Spleen (tissue), 11 donors: Measurements from ENCODE around the gene WDR33. TPM values are rescaled to one million over a fixed set of nuclear protein-coding genes. Genes with fewer than 3 reads are reported as not detected.

Experiments
- DNase-seq: peaks from one replicate; pipeline ENCODE4 v3.0.0-alpha.2; 2020
- H3K27ac ChIP-seq, 8 donors: fragments of 200-600 bp; sonication (generic) in 7 of 8; 1 replicate in 4 of 8; 2 replicates in 4 of 8; pipeline versions ENCODE4 v1.5.0 to v1.8.0; 2016 to 2021; ENCODE audit warnings: inconsistent platforms in 4 of 8, mild to moderate bottlenecking in 4 of 8, moderate library complexity in 1 of 8
- H3K27me3 ChIP-seq, 7 donors: fragments of 200-600 bp; sonication (generic) in 6 of 7; replicated peaks in 1 of 7; 1 replicate in 4 of 7; 2 replicates in 3 of 7; pipeline versions ENCODE4 v1.5.0 to v1.8.0; 2016 to 2021; ENCODE audit warnings: inconsistent platforms in 3 of 7, mild to moderate bottlenecking in 1 of 7
- H3K36me3 ChIP-seq, 6 donors: fragments of 200-600 bp; sonication (generic) in 5 of 6; 1 replicate in 4 of 6; 2 replicates in 2 of 6; pipeline versions ENCODE4 v1.5.0 to v1.8.0; 2016 to 2021; ENCODE audit warnings: inconsistent platforms in 2 of 6
- H3K4me1 ChIP-seq, 6 donors: fragments of 200-600 bp; sonication (generic) in 5 of 6; 1 replicate in 3 of 6; 2 replicates in 3 of 6; pipeline versions ENCODE4 v1.5.0 to v1.8.0; 2016 to 2021; ENCODE audit warnings: inconsistent platforms in 3 of 6
- H3K4me3 ChIP-seq, 8 donors: fragments of 200-600 bp; sonication (generic) in 7 of 8; 1 replicate in 4 of 8; 2 replicates in 4 of 8; pipeline versions ENCODE4 v1.5.0 to v1.8.0; 2016 to 2021; ENCODE audit warnings: inconsistent platforms in 4 of 8, mild to moderate bottlenecking in 4 of 8, moderate library complexity in 2 of 8
- H3K9me3 ChIP-seq, 8 donors: fragments of 200-600 bp; sonication (generic) in 7 of 8; 1 replicate in 4 of 8; 2 replicates in 4 of 8; pipeline versions ENCODE4 v1.5.0 to v1.8.0; 2016 to 2021; ENCODE audit warnings: inconsistent platforms in 4 of 8
- POLR2A ChIP-seq, 3 donors: fragments of 450-650 bp; IDR thresholded peaks; one replicate each; pipeline ENCODE4 v1.5.1; 2017; ENCODE audit warnings: antibody characterized with exemption in 3 of 3, mild to moderate bottlenecking in 1 of 3
- POLR2AphosphoS5 ChIP-seq, 3 donors: sonication (generic); formaldehyde crosslinking; IDR thresholded peaks; one replicate each; pipeline ENCODE4 v1.5.1; 2017; ENCODE audit warnings: antibody characterized with exemption in 3 of 3
- WGBS, 5 donors: extraction: QIAGEN DNeasy Blood & Tissue Kit in 3 of 5; methylation state at CpG; one replicate each; pipeline versions ENCODE4 v1.1.5 to v1.1.7; 2013 to 2018; 5-methylcytosine and 5-hydroxymethylcytosine counted together
- intact Hi-C: fragments of 100-400 bp; cut with DNase I; formaldehyde crosslinking; loops from one replicate; pipeline ENCODE4 v1.15.0; 2023; ENCODE audit warnings: low total_unique reads
- polyA plus RNA-seq, 3 donors: library from polyadenylated mRNA; stranded (reverse); fragments of 200-250 nt; gene quantifications; one replicate each; pipeline ENCODE4 v1.2.1, GENCODE V29; 2013
- total RNA-seq, 7 donors: library from RNA; depleted of rRNA in 3 of 7; stranded (reverse); fragments of >200 nt in 3 of 7; fragmentation: NEBNext Ultra II Directional in 4 of 7; extraction: Animal tissue kit (Norgen Biotek cat#: 25700) in 4 of 7; gene quantifications; one replicate each; pipeline versions ENCODE4 v1.1.0 to v1.2.1, GENCODE V29; 2016 to 2021
- TF ChIP-seq, protein P1 (sequence below), 11 experiments: fragments of 200-600 bp in 7 of 11; fragments of 450-650 bp in 4 of 11; sonication (generic) in 4 of 11; IDR thresholded peaks in 8 of 11; conservative IDR thresholded peaks in 3 of 11; 1 replicate in 7 of 11; 2 replicates in 4 of 11; pipeline versions ENCODE4 v1.4.0 to v1.8.0; 2016 to 2021; ENCODE audit warnings: antibody characterized with exemption in 11 of 11, inconsistent platforms in 4 of 11, mild to moderate bottlenecking in 1 of 11
- donor health status: healthy with polysubstance abuse.
- donor health status: DM: no; HTN: no; CAD: no; lungs with moderate emphysema.
- donor health status: DM: no; HTN: no; CAD: no.
- donor health status: Bipolar disorder and iron deficiency.
- donor health status: healthy.
- donor health status: DM: no; HTN: no; CAD: no.
- donor health status: DM: yes; HTN: yes; CAD: no.

The WDR33 gene
- total and polyA plus RNA-seq, 10 donors = 15.4 to 85.3 (median 63.1) TPM

DNA sequence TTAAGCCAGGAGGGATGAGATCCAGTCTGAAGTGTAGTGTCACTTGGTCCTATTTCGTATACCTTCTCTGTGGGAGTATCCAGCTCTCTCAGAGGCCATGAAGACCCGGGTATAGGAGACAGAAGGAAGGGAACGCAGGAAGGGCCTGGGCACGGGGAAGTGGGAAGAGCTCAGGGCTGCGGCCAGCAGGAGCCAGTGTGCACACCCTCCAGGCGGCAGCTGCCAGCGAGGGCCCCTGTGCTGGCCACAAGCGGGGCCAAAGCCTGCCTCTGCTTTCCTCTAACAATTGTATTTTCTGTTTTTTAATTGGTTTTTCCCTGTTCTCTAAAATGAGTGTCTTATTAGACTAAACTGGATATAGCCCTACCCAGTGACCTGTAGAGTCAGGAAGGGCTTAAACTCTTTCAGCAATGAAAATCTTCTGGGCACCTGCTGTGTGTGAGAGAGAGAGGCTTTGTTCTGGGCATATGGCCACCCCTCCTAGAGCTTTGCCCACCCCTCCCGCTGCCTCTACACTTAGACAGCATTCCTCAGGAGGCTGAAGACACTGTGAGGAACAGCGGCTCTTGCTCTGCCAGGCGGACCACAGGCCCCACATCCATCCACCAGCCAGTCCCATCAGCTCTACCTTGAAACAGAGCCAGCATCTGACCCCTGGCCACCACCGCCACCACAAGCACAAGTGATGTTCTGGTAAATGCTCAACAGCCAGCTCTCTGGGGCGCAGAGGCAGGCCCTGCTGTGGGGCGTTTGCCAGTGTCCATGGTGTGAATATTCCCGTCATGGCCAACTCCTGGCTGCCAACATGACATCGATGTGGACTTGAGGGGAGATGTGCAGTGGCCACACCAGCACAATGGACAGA lies 155.5 kb downstream of the WDR33 start:
- peak; percentile 74 for DNase-seq
- H3K36me3 ChIP-seq = peaks cover 0 to 65% (median 0%) of the 10 kb centered on the region in 6 donors
- intact Hi-C loops = no loop called here

DNA sequence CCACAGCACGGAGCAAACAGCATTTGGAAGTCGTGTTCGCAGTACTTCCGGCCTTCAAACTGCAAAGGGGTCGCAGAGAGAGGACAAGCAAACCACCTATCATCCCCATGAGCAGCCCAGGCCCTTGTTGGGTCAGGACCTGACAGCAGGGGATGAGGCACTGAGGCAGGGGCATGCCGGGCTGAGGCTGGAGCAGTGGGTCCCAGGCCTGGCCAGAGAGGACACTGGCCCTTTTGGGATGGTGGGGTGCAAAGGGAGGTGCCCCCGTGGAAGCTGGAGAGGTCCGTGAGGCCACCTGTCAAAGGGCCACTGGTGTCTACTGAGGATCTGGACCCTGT lies 156.2 kb downstream of the WDR33 start:
- TF ChIP-seq POLR2AphosphoS5 (IDR thresholded peaks at IDR 0.05) = no peak
- no peak for TF ChIP-seq POLR2A (IDR thresholded peaks at IDR 0.05)
- TF ChIP-seq, protein P1, sequence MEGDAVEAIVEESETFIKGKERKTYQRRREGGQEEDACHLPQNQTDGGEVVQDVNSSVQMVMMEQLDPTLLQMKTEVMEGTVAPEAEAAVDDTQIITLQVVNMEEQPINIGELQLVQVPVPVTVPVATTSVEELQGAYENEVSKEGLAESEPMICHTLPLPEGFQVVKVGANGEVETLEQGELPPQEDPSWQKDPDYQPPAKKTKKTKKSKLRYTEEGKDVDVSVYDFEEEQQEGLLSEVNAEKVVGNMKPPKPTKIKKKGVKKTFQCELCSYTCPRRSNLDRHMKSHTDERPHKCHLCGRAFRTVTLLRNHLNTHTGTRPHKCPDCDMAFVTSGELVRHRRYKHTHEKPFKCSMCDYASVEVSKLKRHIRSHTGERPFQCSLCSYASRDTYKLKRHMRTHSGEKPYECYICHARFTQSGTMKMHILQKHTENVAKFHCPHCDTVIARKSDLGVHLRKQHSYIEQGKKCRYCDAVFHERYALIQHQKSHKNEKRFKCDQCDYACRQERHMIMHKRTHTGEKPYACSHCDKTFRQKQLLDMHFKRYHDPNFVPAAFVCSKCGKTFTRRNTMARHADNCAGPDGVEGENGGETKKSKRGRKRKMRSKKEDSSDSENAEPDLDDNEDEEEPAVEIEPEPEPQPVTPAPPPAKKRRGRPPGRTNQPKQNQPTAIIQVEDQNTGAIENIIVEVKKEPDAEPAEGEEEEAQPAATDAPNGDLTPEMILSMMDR (IDR thresholded peaks at IDR 0.05 in 8 of 11, conservative IDR thresholded peaks at IDR 0.05 in 3 of 11) = no peak
- Histone ChIP-seq H3K9me3 (no peaks in the 10 kb centered on the region), H3K4me3 (no peak overlapping the region), H3K27me3 (no peaks in the 10 kb centered on the region), H3K4me1 (peaks cover 10 to 97% (median 68%) of the 10 kb centered on the region in 6 donors), H3K27ac (peak overlapping the region in 5 of 8 donors; percentile 58 to 88 (median 78)), H3K36me3 (peaks cover 0 to 65% (median 0%) of the 10 kb centered on the region in 6 donors)
- WGBS, 5 donors = 82 to 96% (median 89%) methylated on average over 8 of the region's 8 CpGs
- intact Hi-C loops = no loop called here
- DNase-seq = peak; percentile 57

More for the DNA sequence above, 155.5 kb downstream of the WDR33 start:
- peaks cover 8 to 97% (median 64%) of the 10 kb centered on the region in 6 donors for H3K4me1 ChIP-seq
- H3K27me3 ChIP-seq = no peaks in the 10 kb centered on the region
- no peaks in the 10 kb centered on the region for H3K9me3 ChIP-seq
- no peak overlapping the region for H3K4me3 ChIP-seq
- peak overlapping the region; percentile 8 to 88 (median 64) for H3K27ac ChIP-seq
- 73 to 88% (median 75%) methylated on average over 16 of the region's 16 CpGs for WGBS, 5 donors
- TF ChIP-seq POLR2AphosphoS5 (IDR thresholded peaks at IDR 0.05) = peak in 2 of 3 donors; percentile 47 to 52
- TF ChIP-seq, protein P1 (IDR thresholded peaks at IDR 0.05 in 8 of 11, conservative IDR thresholded peaks at IDR 0.05 in 3 of 11) = no peak
- no peak for TF ChIP-seq POLR2A (IDR thresholded peaks at IDR 0.05)

DNA sequence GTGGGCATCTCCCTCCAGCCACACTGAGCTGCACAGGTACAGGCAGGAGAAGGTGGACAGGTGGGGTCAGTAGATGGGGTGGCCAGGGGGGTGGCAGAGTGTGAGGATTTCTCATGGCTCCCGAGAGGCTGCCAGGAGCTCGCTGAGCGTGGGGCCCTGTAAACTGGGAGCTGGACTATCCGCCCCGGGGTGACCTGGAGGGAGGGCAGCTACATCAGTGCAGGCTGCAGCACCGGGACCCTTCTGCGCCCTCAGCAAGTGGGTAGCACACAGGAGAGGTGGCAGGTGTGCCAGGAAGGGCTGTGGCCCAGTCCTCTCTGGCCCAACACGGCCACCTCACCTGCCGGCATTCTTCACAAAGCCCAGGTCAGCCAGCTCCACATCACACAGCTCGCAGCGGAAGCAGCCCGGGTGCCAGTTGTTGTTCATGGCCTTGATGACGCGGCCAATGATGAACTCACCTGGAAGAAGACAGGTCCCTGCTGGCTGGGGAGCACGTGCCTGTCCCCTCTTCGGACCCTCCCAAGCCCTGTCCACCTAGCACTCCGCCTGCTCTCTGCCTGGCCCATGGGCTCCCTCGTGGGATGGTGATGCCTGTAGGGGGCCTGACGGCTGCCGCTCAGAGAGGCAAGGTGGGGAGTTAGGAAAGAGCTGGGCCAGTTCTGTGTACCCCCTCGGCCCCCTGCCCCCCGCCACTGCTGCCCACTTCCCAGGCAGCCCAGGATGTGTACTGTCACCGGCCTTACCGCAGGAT lies 156.7 kb downstream of the WDR33 start:
- DNase-seq = peak; percentile 73
- intact Hi-C loops = no loop called here
- Histone ChIP-seq H3K9me3 (no peaks in the 10 kb centered on the region), H3K27ac (peak overlapping the region in 4 of 8 donors; percentile 70 to 88 (median 82)), H3K36me3 (peaks cover 0 to 65% (median 0%) of the 10 kb centered on the region in 6 donors), H3K4me1 (peaks cover 13 to 97% (median 70%) of the 10 kb centered on the region in 6 donors), H3K27me3 (no peaks in the 10 kb centered on the region), H3K4me3 (no peak overlapping the region)
- TF ChIP-seq, protein P1 (IDR thresholded peaks at IDR 0.05 in 8 of 11, conservative IDR thresholded peaks at IDR 0.05 in 3 of 11) = no peak
- TF ChIP-seq POLR2A (IDR thresholded peaks at IDR 0.05) (no peak), POLR2AphosphoS5 (IDR thresholded peaks at IDR 0.05) (no peak)
- 91 to 95% (median 93%) methylated on average over 13 to 24 of the region's 24 CpGs for WGBS, 5 donors
